NT2/D1 (cell line): Measurements from ENCODE around the gene CLEC16A.

Experiments used
- SUZ12 ChIP-seq: IDR thresholded peaks from 2 replicates; pipeline ENCODE4 v1.6.1; 2011; ENCODE audit not compliant: insufficient read length, insufficient read depth; ENCODE audit errors: extremely low read depth
- YY1 ChIP-seq: IDR thresholded peaks from 2 replicates; pipeline ENCODE4 v1.6.1; 2011; ENCODE audit not compliant: insufficient read length, insufficient read depth
- ZNF274 ChIP-seq: IDR thresholded peaks from 2 replicates; pipeline ENCODE4 v1.6.1; 2011; ENCODE audit warnings: mild to moderate bottlenecking, low read depth, low read length

- peak; percentile 45 for TF ChIP-seq YY1
- TF ChIP-seq ZNF274, result no peak
- no peak for TF ChIP-seq SUZ12
Observed at GRCh38 chr16:10944249-10945064, at the start of gene CLEC16A.
